IMR-90 (cell line): ENCODE measurements around the gene PRDM12.

ENCODE experiments used
- CEBPB ChIP-seq: IDR thresholded peaks from 2 replicates; pipeline ENCODE4 v1.6.1; 2012; ENCODE audit warnings: low read depth, low read length, improper control_type of control experiment
- POLR2A ChIP-seq: IDR thresholded peaks from 2 replicates; pipeline ENCODE4 v1.6.1; 2012; ENCODE audit warnings: mild to moderate bottlenecking, low read depth, low read length
- RAD21 ChIP-seq: IDR thresholded peaks from 2 replicates; pipeline ENCODE4 v1.6.1; 2012; ENCODE audit warnings: low read length, improper control_type of control experiment
- TF ChIP-seq, protein P1 (sequence below): conservative IDR thresholded peaks from 2 replicates; pipeline ENCODE4 v1.5.1; 2012; ENCODE audit warnings: mild to moderate bottlenecking, low read depth, low read length, improper control_type of control experiment

DNA sequence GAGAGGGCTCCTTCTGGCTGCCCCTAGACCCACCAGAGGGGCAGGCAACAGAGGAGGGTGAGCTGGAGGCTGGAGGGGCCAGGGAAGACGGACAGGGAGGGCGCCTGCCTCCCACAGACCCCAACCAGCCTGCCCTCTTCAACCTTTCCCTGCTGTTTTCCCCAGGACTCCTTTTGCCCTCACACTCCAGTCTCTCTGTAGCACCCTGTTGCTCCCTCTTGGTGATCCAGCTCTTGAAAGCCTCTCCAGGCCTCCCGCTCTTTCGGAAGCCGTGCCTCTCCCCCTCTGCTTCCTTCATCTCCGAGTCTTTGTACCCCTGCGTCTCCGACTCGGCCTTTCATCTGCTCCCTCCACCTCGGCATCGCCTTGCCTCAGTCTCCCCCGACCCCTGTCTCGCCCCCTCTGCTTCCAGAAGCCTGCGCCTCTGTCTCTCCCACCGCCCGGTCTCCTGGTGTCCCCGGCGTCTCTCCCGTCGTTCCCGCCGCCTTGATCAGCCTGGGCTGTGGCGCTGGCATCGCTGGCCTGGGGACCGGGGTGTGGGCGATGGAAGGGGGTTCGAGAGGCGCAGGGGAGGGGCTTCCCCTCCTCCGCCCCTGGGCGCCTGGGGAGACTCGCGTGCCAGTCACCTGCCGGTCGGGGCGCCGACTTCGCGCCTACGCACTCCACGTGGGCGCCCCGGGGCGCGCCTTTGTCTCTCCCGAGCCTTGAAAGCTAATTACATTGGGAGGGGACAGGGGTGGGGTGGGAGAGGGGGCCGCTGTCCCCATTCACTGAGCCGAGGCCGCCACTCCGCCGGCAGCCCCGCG is 5.3 kb upstream of the PRDM12 start:
- no peak for TF ChIP-seq CEBPB
- TF ChIP-seq, protein P1, sequence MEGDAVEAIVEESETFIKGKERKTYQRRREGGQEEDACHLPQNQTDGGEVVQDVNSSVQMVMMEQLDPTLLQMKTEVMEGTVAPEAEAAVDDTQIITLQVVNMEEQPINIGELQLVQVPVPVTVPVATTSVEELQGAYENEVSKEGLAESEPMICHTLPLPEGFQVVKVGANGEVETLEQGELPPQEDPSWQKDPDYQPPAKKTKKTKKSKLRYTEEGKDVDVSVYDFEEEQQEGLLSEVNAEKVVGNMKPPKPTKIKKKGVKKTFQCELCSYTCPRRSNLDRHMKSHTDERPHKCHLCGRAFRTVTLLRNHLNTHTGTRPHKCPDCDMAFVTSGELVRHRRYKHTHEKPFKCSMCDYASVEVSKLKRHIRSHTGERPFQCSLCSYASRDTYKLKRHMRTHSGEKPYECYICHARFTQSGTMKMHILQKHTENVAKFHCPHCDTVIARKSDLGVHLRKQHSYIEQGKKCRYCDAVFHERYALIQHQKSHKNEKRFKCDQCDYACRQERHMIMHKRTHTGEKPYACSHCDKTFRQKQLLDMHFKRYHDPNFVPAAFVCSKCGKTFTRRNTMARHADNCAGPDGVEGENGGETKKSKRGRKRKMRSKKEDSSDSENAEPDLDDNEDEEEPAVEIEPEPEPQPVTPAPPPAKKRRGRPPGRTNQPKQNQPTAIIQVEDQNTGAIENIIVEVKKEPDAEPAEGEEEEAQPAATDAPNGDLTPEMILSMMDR: no peak
- TF ChIP-seq POLR2A: no peak
- TF ChIP-seq RAD21: no peak
